SK-N-SH (cell line): ENCODE measurements around the gene PLEKHA3. TPM values are rescaled to one million over a fixed set of nuclear protein-coding genes. Genes with fewer than 3 reads are reported as not detected.

Experiments
- CTCF ChIA-PET: fragments of 300-600, 350-600 bp; formaldehyde crosslinking; extraction: SDS; loops from one replicate; lab custom pipeline; 2021; lab: Yijun Ruan, JAX
- POLR2A ChIA-PET: fragments of 350-600 bp; sonication (Branson Sonifier 250); formaldehyde crosslinking; extraction: SDS; loops from one replicate; lab custom pipeline; 2020; ENCODE audit warnings: antibody characterized with exemption, inconsistent platforms; lab: Yijun Ruan, JAX
- DNase-seq: peaks from one replicate; pipeline ENCODE4 v3.0.0; 2012
- H2AFZ ChIP-seq: fragments of 200-600 bp; sonication (generic); 2 replicates; pipeline ENCODE4 v1.8.1; 2016; ENCODE audit warnings: antibody characterized with exemption, mild to moderate bottlenecking, low read depth
- H3F3A ChIP-seq: fragments of 200-600 bp; sonication (generic); replicated peaks from 2 replicates; pipeline ENCODE3; 2016; ENCODE audit warnings: antibody characterized with exemption, mild to moderate bottlenecking; ENCODE audit not compliant: insufficient read depth
- H3K27ac ChIP-seq, 2 experiments: fragments of 200-500 bp in 1 of 2; fragments of 200-600 bp in 1 of 2; sonication (Bioruptor generic) in 1 of 2; sonication (generic), shearing (Covaris generic) in 1 of 2; 2 replicates each; pipeline versions ENCODE4 v1.5.1 to v1.6.1; 2014 to 2016; ENCODE audit warnings: low read depth in 2 of 2, inconsistent platforms in 1 of 2, low read length in 1 of 2, mild to moderate bottlenecking in 1 of 2, mixed read lengths in 1 of 2
- H3K27me3 ChIP-seq: fragments of 200-600 bp; sonication (generic), shearing (Covaris generic); 2 replicates; pipeline ENCODE4 v1.6.1; 2016; ENCODE audit warnings: mixed run types; ENCODE audit not compliant: insufficient read depth
- H3K36me3 ChIP-seq, 2 experiments: fragments of 200-500 bp in 1 of 2; fragments of 200-600 bp in 1 of 2; sonication (Bioruptor generic) in 1 of 2; sonication (generic) in 1 of 2; replicated peaks in 1 of 2; 2 replicates each; pipeline versions ENCODE3 to v1.5.1; 2014 to 2016; ENCODE audit warnings: low read length in 1 of 2, mild to moderate bottlenecking in 1 of 2; ENCODE audit not compliant: insufficient read depth in 2 of 2, control insufficient read depth in 1 of 2
- H3K4me1 ChIP-seq, 2 experiments: fragments of 200-500 bp in 1 of 2; fragments of 200-600 bp in 1 of 2; sonication (Bioruptor generic) in 1 of 2; sonication (generic), shearing (Covaris generic) in 1 of 2; 2 replicates each; pipeline versions ENCODE4 v1.5.1 to v1.6.1; 2014 to 2016; ENCODE audit warnings: low read depth in 1 of 2, low read length in 1 of 2, mixed run types in 1 of 2; ENCODE audit not compliant: insufficient read depth in 2 of 2, control insufficient read depth in 1 of 2
- H3K4me2 ChIP-seq: fragments of 200-600 bp; sonication (generic), shearing (Covaris generic); 2 replicates; pipeline ENCODE4 v1.6.1; 2017; ENCODE audit warnings: mixed run types
- H3K4me3 ChIP-seq, 2 experiments: fragments of 200-500 bp in 1 of 2; fragments of 200-600 bp in 1 of 2; sonication (Bioruptor generic) in 1 of 2; sonication (generic), shearing (Covaris generic) in 1 of 2; 2 replicates each; pipeline versions ENCODE4 v1.5.1 to v1.8.1; 2014 to 2016; ENCODE audit warnings: low read depth in 2 of 2, inconsistent platforms in 1 of 2, low read length in 1 of 2, mild to moderate bottlenecking in 1 of 2, mixed read lengths in 1 of 2, moderate library complexity in 1 of 2
- H3K79me2 ChIP-seq: fragments of 200-600 bp; sonication (generic); 2 replicates; pipeline ENCODE4 v1.8.1; 2017; ENCODE audit warnings: mild to moderate bottlenecking; ENCODE audit not compliant: insufficient read depth
- H3K9ac ChIP-seq: fragments of 200-600 bp; sonication (generic); 2 replicates; pipeline ENCODE4 v1.6.1; 2017; ENCODE audit warnings: mixed run types
- H3K9me2 ChIP-seq: fragments of 200-600 bp; sonication (generic); 2 replicates; pipeline ENCODE4 v1.6.1; 2017; ENCODE audit warnings: mixed run types
- H3K9me3 ChIP-seq: fragments of 200-600 bp; sonication (generic); 2 replicates; pipeline ENCODE4 v1.6.1; 2017; ENCODE audit warnings: mixed run types, mild to moderate bottlenecking, moderate library complexity
- H4K20me1 ChIP-seq: fragments of 200-600 bp; sonication (generic); 2 replicates; pipeline ENCODE4 v1.6.1; 2017; ENCODE audit warnings: mild to moderate bottlenecking, mixed run types; ENCODE audit not compliant: insufficient read depth
- EP300 ChIP-seq, 2 experiments: IDR thresholded peaks; 2 replicates each; pipeline versions ENCODE4 v1.4.0 to v1.6.1; 2012; ENCODE audit warnings: borderline replicate concordance in 1 of 2, low read depth in 1 of 2, low read length in 1 of 2
- FOXJ3 ChIP-seq: sonication (generic); formaldehyde crosslinking; IDR thresholded peaks from 2 replicates; pipeline ENCODE4 v1.5.1; 2020; ENCODE audit warnings: mild to moderate bottlenecking, missing genetic modification reagents
- GABPA ChIP-seq: IDR thresholded peaks from 2 replicates; pipeline ENCODE4 v1.4.0; 2012; ENCODE audit warnings: low read depth, mild to moderate bottlenecking
- GATA2 ChIP-seq: sonication (generic); formaldehyde crosslinking; IDR thresholded peaks from 2 replicates; pipeline ENCODE4 v1.5.0; 2020; ENCODE audit warnings: mild to moderate bottlenecking, missing genetic modification reagents
- NFIC ChIP-seq: IDR thresholded peaks from 2 replicates; pipeline ENCODE4 v1.4.0; 2012; ENCODE audit warnings: borderline replicate concordance
- NRF1 ChIP-seq: IDR thresholded peaks from 2 replicates; pipeline ENCODE4 v1.6.1; 2012; ENCODE audit warnings: low read depth, mild to moderate bottlenecking, low read length
- RCOR1 ChIP-seq: fragments of 150-350 bp; IDR thresholded peaks from 2 replicates; pipeline ENCODE4 v1.6.1; 2017; ENCODE audit warnings: antibody characterized with exemption, low read length
- REST ChIP-seq: IDR thresholded peaks from 2 replicates; pipeline ENCODE4 v1.6.1; 2012; ENCODE audit warnings: mild to moderate bottlenecking, low read depth, low read length, moderate library complexity
- YY1 ChIP-seq: IDR thresholded peaks from 2 replicates; pipeline ENCODE4 v1.4.0; 2012; ENCODE audit warnings: low read depth, mild to moderate bottlenecking
- WGBS: methylation state at CpG from one replicate; pipeline ENCODE4 v1.1.6; 2017; ENCODE audit warnings: low lambda C conversion rate; 5-methylcytosine and 5-hydroxymethylcytosine counted together
- polyA plus RNA-seq, 3 experiments: library from polyadenylated mRNA; depleted of rRNA; stranded (reverse); fragments of >200 nt; gene quantifications; 2 replicates each; pipeline ENCODE4 v1.2.3, GENCODE V29; 2012
- TF ChIP-seq, protein P1 (sequence below): fragments of 150-350 bp; IDR thresholded peaks from 2 replicates; pipeline ENCODE4 v1.6.1; 2017; ENCODE audit warnings: antibody characterized with exemption, low read length, low read depth, borderline replicate concordance
- TF ChIP-seq, protein P2 (sequence below): IDR thresholded peaks from 2 replicates; pipeline ENCODE4 v1.4.0; 2012; ENCODE audit warnings: low read depth, borderline replicate concordance
- TF ChIP-seq, protein P3 (sequence below): fragments of 200-600 bp; sonication (generic); IDR thresholded peaks from 2 replicates; pipeline ENCODE4 v1.6.1; 2017; ENCODE audit warnings: antibody characterized with exemption, mild to moderate bottlenecking, moderate library complexity

Gene PLEKHA3
- polyA plus RNA-seq, 1 of the 3 experiments (the other 2 are of a cell fraction), result 5.7 TPM

DNA sequence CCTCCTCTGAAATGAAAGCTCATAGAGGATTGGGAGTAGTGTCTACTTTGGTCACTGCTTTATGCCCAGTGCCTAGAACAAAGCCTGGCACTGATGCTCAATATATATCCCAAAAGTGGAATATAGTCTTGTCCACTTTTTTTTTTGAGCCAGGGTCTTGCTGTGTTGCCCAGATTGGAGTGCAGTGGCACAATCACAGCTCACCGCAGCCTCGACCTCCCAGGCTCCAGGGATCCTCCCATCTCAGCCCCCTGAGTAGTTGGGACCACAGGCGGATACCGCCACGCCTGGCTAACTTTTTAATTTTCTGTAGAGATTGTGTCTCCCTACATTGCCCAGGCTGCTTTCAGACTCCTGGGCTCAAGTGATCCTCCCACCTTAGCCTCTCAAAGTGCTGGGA is 5.7 kb upstream of the PLEKHA3 start:
- ChIA-PET CTCF (interaction anchor here (1.0 to 2.4 kb wide), 2 partner anchors 60 to 265 kb away, joined by 4 to 6 read pairs; no protein-coding TSS in a partner anchor), POLR2A (interaction anchor here (1.2 kb wide), 1 partner anchor 23 kb away, joined by 3 read pairs; the partner anchor contains the start of genes PJVK and PRKRA)
- Histone ChIP-seq H3K4me1 (peaks cover 7 to 14% of the 10 kb centered on the region in 2 experiments), H3K27ac (peak overlapping the region in 1 of 2 experiments; percentile 30; a peak in 2 of 4 replicates), H3K9me2 (no peaks in the 10 kb centered on the region), H3K36me3 (peaks cover 0 to 7% of the 10 kb centered on the region in 2 experiments), H3K27me3 (no peaks in the 10 kb centered on the region), H3K79me2 (peaks cover 55% of the 10 kb centered on the region), H2AFZ (no peak overlapping the region), H3K4me3 (no peak overlapping the region), H3K9me3 (no peaks in the 10 kb centered on the region), H3K4me2 (peak overlapping the region; percentile 32; the same call in 1 of the 2 replicates), H3F3A (peaks cover 15% of the 10 kb centered on the region), H4K20me1 (no peaks in the 10 kb centered on the region; the same call in 1 of the 2 replicates), H3K9ac (no peak overlapping the region; the same call in 1 of the 2 replicates)
- WGBS, result 98% methylated on average over 5 of the region's 5 CpGs
- TF ChIP-seq YY1, result no peak
- TF ChIP-seq GATA2 (CRISPR knock-in tag), result no peak
- TF ChIP-seq EP300 (IDR thresholded peaks at IDR 0.05; ENCODE audit: borderline replicate concordance in 1 of 2, low read depth in 1 of 2, low read length in 1 of 2), result no peak
- TF ChIP-seq NFIC, result no peak
- TF ChIP-seq REST, result no peak
- TF ChIP-seq RCOR1, result no peak
- TF ChIP-seq, protein P1, sequence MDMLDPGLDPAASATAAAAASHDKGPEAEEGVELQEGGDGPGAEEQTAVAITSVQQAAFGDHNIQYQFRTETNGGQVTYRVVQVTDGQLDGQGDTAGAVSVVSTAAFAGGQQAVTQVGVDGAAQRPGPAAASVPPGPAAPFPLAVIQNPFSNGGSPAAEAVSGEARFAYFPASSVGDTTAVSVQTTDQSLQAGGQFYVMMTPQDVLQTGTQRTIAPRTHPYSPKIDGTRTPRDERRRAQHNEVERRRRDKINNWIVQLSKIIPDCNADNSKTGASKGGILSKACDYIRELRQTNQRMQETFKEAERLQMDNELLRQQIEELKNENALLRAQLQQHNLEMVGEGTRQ, result no peak
- TF ChIP-seq, protein P2, sequence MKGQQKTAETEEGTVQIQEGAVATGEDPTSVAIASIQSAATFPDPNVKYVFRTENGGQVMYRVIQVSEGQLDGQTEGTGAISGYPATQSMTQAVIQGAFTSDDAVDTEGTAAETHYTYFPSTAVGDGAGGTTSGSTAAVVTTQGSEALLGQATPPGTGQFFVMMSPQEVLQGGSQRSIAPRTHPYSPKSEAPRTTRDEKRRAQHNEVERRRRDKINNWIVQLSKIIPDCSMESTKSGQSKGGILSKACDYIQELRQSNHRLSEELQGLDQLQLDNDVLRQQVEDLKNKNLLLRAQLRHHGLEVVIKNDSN, result no peak
- TF ChIP-seq FOXJ3 (CRISPR knock-in tag), result no peak
- TF ChIP-seq, protein P3, sequence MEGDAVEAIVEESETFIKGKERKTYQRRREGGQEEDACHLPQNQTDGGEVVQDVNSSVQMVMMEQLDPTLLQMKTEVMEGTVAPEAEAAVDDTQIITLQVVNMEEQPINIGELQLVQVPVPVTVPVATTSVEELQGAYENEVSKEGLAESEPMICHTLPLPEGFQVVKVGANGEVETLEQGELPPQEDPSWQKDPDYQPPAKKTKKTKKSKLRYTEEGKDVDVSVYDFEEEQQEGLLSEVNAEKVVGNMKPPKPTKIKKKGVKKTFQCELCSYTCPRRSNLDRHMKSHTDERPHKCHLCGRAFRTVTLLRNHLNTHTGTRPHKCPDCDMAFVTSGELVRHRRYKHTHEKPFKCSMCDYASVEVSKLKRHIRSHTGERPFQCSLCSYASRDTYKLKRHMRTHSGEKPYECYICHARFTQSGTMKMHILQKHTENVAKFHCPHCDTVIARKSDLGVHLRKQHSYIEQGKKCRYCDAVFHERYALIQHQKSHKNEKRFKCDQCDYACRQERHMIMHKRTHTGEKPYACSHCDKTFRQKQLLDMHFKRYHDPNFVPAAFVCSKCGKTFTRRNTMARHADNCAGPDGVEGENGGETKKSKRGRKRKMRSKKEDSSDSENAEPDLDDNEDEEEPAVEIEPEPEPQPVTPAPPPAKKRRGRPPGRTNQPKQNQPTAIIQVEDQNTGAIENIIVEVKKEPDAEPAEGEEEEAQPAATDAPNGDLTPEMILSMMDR, result no peak
- TF ChIP-seq NRF1, result no peak
- TF ChIP-seq GABPA, result no peak
- no peak for DNase-seq
